Uterus (tissue), 4 donors: ENCODE data around the gene RBMS1. TPM values are rescaled to one million over a fixed set of nuclear protein-coding genes. Genes with fewer than 3 reads are reported as not detected.
A peak's percentile ranks its signal among the peaks of the same experiment; 100 is the strongest.

ENCODE experiments used
- DNase-seq, 2 donors: peaks; one replicate each; pipeline ENCODE4 v3.0.0-alpha.2; 2019 to 2020
- H3K27ac ChIP-seq, 2 donors: fragments of 200-600 bp; sonication (generic); 1 replicate in 1 of 2; 2 replicates in 1 of 2; pipeline ENCODE4 v1.5.1; 2016 to 2018
- H3K27me3 ChIP-seq, 2 donors: fragments of 200-600 bp; sonication (generic); one replicate each; pipeline ENCODE4 v1.5.1; 2018 to 2019; ENCODE audit warnings: control low read depth in 1 of 2
- H3K36me3 ChIP-seq, 2 donors: fragments of 200-600 bp; sonication (generic); one replicate each; pipeline ENCODE4 v1.5.1; 2019; ENCODE audit warnings: control low read depth in 1 of 2
- H3K4me1 ChIP-seq, 2 donors: fragments of 200-600 bp; sonication (generic); one replicate each; pipeline ENCODE4 v1.5.1; 2018 to 2019; ENCODE audit warnings: control low read depth in 1 of 2
- H3K4me3 ChIP-seq, 2 donors: fragments of 200-600 bp; sonication (generic); 1 replicate in 1 of 2; 2 replicates in 1 of 2; pipeline ENCODE4 v1.5.1; 2018 to 2019; ENCODE audit warnings: mild to moderate bottlenecking in 1 of 2
- H3K9me3 ChIP-seq, 2 donors: fragments of 200-600 bp; sonication (generic); one replicate each; pipeline ENCODE4 v1.5.1; 2019; ENCODE audit warnings: control low read depth in 1 of 2
- CTCF ChIP-seq, 4 experiments: fragments of 200-600 bp in 2 of 4; fragments of 450-650 bp in 2 of 4; sonication (generic) in 2 of 4; IDR thresholded peaks; one replicate each; pipeline ENCODE4 v1.5.1; 2016 to 2019; ENCODE audit warnings: antibody characterized with exemption in 4 of 4, mild to moderate bottlenecking in 2 of 4, moderate library complexity in 1 of 4
- POLR2A ChIP-seq, 2 donors: fragments of 450-650 bp; IDR thresholded peaks; one replicate each; pipeline ENCODE4 v1.6.1; 2016; ENCODE audit warnings: antibody characterized with exemption in 2 of 2, mild to moderate bottlenecking in 1 of 2, moderate library complexity in 1 of 2
- intact Hi-C: fragments of 100-400 bp; cut with DNase I; formaldehyde crosslinking; loops from one replicate; pipeline ENCODE4 v1.15.1; 2023; ENCODE audit warnings: low total_unique reads
- total RNA-seq, 4 donors: library from RNA; depleted of rRNA in 3 of 4; stranded (reverse); fragments of >200 nt in 3 of 4; gene quantifications; one replicate each; pipeline versions ENCODE4 v1.1.0 to v1.2.4, GENCODE V29; 2014 to 2023
- donor health status: DM: yes; HTN: yes; CAD: no.

Gene RBMS1
- total RNA-seq, 4 donors from 2014 or later: 30.5 to 149 (median 88.9) TPM

- Histone ChIP-seq H3K27me3 (no peaks in the 10 kb centered on the region), H3K36me3 (no peaks in the 10 kb centered on the region), H3K9me3 (no peaks in the 10 kb centered on the region), H3K4me1 (no peaks in the 10 kb centered on the region), H3K4me3 (no peak overlapping the region), H3K27ac (no peak overlapping the region)
- intact Hi-C loops: no loop called here
- no peak for DNase-seq
- no peak for TF ChIP-seq POLR2A (IDR thresholded peaks at IDR 0.05)
- peak; percentile 66 to 81 (median 78) for TF ChIP-seq CTCF (IDR thresholded peaks at IDR 0.05)
Measured at GRCh38 chr2:160252278-160252887, 241.2 kb downstream of the RBMS1 start.

- no peaks in the 10 kb centered on the region for H3K27me3 ChIP-seq
- H3K4me3 ChIP-seq: no peak overlapping the region
- TF ChIP-seq CTCF (IDR thresholded peaks at IDR 0.05): no peak
- no peaks in the 10 kb centered on the region for H3K36me3 ChIP-seq
- H3K27ac ChIP-seq: no peak overlapping the region
- intact Hi-C loops: no loop called here
- H3K4me1 ChIP-seq: no peaks in the 10 kb centered on the region
- H3K9me3 ChIP-seq: no peaks in the 10 kb centered on the region
- no peak for DNase-seq
Measured at GRCh38 chr2:160251569-160251968, 242.0 kb downstream of the RBMS1 start.

GRCh38 chr2:160249876-160250275 is 243.7 kb downstream of the RBMS1 start:
- H3K36me3 ChIP-seq: no peaks in the 10 kb centered on the region
- intact Hi-C loops: no loop called here
- no peak for TF ChIP-seq CTCF (IDR thresholded peaks at IDR 0.05)
- TF ChIP-seq POLR2A (IDR thresholded peaks at IDR 0.05): no peak

GRCh38 chr2:160247296-160248035 is 246.1 kb downstream of the RBMS1 start:
- intact Hi-C loops: no loop called here

More at GRCh38 chr2:160249876-160250275, 243.7 kb downstream of the RBMS1 start:
- Histone ChIP-seq H3K27me3 (no peaks in the 10 kb centered on the region), H3K27ac (no peak overlapping the region), H3K4me3 (no peak overlapping the region), H3K4me1 (no peaks in the 10 kb centered on the region), H3K9me3 (no peaks in the 10 kb centered on the region)
- no peak for DNase-seq

More at GRCh38 chr2:160247296-160248035, 246.1 kb downstream of the RBMS1 start:
- Histone ChIP-seq H3K4me3 (no peak overlapping the region), H3K27ac (no peak overlapping the region), H3K36me3 (no peaks in the 10 kb centered on the region), H3K27me3 (no peaks in the 10 kb centered on the region), H3K4me1 (no peaks in the 10 kb centered on the region), H3K9me3 (no peaks in the 10 kb centered on the region)
- no peak for TF ChIP-seq POLR2A (IDR thresholded peaks at IDR 0.05)
- no peak for TF ChIP-seq CTCF (IDR thresholded peaks at IDR 0.05)
- no peak for DNase-seq
